GM21619 (cell line): ENCODE data around the gene SYNE3.

Experiments used
- ATAC-seq: cut with Tn5 transposase; IDR thresholded peaks from one replicate; pipeline ENCODE4 v1.9.1; 2021; ENCODE audit not compliant: unreplicated experiment

SYNE3 gene

DNA sequence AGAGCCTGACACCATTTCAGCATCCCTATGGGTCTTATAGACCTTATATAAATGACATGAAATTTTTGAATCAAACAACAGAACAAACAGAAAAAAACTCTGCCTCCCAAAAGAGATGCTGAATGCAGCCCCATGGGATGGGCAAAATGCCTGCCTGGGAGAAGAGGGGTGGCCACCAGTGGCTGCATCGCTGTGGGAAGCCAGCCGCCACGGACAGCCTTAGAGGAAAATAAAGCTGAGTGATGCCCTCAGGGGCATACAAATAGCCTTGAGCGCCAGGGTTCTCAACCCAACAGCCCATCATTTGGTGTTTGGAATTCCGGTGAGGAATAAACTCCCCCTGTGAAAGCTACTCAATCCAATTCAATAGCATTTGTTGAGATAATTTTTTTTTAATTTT is 22.9 kb downstream of the SYNE3 start:
- no peak for ATAC-seq

DNA sequence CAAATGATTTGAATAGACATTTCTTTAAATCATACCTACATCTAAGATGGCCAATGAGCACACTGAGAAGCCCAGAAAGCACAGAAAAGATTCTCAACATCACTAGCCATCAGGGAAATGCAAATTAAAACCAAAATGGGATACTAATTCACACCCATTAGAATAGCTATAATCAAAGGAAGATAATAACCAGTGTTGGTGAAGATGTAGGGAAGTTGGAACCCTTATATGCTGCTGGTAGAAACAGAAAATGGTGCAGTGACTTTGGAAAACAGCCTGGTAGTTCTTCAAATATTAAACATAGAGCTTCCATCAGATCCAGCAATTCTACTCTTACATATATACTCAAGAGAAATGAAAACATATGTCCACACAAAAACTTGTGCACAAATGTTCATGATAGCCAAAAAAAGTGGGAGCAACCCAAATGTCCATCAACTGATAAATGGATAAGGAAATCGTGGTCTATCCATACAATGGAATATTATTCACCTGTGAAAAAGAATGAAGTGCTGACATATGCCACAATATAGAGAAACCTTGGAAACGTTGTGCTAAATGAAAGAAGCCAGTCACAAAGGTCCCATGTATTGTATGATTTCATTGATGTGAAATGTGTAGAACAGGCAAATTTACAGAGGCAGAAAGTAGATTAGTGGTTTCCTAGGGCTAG is 24.4 kb downstream of the SYNE3 start:
- no peak for ATAC-seq

DNA sequence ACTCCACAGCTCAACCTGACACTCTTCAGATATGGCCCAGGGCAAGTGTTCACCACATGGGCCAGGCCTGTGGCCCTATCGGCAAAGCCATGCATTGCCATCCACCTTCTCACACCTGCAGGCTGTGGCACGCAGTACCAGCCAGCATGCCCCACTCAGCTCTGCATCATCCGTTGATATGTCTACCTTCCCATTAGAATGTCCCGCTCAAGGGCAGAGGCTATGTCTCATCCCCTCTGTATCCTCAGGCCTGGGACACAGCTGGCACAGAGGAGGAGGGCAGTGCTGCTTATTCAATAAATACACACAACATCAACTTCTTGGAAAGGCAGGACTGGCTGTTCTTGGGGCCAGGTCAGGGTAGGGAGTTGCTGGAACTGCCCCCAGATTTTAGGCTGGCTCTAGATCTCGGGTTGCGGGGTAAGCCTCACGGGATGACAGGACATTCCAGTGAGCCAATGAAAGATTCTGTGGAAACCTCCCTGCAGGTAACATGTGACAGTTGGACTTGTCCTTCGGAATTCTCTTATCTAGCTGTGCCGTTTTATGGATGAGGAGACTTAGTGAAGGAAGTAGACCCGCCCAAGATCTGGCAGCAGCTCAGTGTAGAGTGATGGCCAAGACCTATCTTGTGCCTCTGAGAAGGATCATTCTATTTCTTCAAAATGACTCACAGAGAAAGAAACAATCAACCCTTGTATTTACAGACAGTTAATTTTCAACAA is 25.6 kb downstream of the SYNE3 start:
- ATAC-seq: no peak

DNA sequence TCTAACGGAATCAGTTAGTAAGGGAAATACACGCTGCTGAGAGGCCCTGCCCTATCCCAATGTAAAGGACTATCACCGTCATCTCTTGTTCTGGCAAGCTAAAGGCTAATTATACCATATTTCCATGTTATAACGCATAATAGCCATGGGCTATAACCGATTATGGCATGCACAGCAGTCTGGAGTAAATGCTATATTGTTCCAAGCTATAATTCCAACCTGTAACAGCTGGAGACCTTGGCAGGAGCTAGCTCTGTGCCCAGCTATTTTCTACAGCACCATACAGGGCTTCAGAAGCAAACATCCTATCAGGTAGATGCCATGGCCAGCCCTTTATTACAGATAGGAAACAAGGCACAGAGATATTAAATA is 26.3 kb downstream of the SYNE3 start:
- no peak for ATAC-seq

DNA sequence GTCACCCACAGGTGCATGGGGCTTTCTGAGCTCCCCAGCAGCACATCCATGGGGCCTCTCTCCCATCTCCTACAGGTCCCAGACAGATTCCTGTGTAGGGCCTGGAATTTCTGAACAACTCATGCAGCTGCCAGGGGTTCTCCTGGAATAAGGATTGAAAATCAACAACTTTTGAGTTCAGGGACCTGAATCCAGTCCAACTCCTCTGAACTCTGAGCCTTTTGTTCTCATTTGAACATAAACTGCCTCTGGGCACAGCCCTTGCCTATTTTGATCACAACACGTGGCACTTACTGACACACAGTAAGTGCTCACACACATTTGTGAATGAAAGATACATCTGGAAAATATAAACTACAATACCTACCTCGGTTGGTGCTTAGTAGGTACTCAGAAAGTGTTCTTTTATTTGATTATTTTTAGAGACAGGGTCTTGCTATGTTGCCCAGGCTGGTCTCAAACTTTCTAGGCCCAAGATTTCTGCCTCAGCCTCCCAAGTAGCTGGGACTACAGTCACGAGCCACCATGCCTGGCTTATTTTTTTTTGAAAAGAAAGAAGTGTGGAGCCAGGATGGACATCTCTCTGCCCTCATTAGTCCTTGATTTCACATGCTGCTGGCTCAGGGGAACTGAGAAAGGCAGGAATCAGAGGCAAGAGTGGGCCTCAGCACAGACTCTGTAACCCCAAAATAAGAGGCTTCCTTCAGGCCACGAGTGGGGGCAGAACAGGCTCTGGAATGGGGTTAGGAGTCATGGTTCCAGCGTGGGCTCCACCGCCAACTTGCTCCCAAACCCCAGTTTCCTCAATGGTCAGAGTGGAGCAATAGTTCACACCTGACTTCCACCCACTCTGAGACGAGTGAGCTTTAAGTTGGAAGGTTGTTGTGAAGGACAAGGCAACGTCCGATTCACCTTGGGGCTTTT is 27.0 kb downstream of the SYNE3 start:
- ATAC-seq: no peak

DNA sequence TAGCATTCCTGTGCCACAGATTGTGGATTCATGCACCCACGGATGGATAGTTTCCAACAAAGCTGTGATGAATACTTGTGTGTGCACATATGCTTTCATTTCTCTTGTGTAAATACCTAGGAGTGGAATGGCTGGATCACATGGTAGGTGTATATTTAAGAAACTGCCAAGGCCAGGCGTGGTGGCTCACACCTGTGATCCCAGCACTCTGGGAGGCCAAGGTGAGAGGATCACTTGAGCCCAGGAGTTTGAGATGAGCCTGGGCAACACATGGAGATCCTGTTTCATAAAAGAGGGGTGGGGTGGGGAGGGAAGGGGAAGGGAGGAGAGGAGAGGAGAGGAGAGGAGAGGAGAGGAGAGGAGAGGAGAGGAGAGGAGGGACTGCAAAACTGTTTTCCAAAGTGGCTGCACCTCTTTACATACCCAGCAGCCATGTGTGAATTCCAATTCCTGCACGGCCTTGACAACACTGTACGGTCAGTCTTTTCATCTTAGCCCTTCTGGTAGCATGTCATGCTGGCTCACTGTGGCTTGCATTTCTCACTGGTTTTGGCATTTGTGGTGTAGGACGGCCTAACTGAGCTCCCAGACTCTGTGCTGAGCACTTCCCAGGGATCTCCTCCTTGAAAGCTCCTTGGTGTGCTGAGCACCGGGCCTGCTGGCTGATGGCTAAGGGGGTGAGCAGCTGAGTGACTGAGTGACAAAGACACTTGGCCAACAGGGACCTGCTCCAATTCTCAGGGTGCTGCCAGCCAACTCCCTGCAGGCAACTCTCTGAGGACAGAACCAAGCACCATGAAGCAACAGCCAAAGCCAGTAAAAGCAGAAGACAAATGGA is 27.9 kb downstream of the SYNE3 start:
- no peak for ATAC-seq

DNA sequence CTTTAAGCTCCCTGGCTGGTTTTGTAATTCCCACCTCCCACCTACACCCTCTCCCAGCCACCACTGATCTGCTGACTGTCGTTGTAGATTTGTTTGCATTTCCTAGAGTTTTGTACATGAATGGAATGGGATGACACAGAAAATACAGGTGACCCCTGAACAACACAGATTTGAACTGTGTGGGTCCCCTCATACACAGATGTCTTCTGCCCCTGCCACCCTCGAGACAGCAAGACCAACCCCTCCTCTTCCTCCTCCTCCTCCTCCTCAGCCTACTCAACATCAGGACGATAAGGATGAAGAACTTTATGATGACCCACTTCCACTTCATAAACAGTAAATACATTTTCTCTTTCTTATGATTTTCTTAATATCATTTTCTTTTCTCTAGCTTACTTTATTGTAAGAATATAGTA is 28.8 kb downstream of the SYNE3 start:
- ATAC-seq: no peak

DNA sequence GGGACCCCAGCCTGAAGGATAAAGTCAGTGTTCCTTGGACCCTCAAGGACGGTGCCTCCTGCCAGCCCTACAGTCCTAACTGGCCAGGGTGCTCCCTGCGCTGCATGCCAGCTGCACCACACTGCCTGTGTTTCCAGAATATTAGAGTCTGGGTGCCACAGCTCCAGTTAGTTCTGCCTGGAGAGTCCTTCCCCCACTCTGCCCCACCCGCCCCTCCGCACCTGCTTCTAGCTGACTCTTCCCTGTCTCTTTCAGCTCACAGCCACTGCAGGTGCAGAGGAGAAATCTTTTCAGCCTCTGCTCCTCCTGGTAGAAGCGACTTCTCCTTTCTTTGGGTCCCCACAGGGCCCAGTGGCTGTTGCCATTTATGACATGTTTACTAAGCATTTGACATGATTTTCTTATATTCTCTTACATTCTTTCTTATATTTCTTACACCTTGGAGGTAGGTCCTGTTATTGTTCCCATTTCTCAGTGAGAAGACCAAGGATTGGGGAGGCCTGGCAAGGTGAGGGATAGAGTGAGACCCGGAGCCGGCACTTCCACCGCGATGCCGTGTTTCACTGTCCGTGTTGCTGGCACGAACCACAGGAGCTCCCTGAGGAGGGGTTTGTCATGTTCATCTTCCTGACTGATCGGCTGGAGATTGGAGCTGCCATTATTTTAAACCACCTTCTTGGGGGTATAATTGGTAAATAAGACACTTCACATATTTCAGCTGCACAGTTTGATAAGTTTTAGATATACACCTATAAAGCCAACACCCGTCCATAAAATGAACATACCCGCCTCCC is 29.4 kb downstream of the SYNE3 start:
- ATAC-seq: no peak

DNA sequence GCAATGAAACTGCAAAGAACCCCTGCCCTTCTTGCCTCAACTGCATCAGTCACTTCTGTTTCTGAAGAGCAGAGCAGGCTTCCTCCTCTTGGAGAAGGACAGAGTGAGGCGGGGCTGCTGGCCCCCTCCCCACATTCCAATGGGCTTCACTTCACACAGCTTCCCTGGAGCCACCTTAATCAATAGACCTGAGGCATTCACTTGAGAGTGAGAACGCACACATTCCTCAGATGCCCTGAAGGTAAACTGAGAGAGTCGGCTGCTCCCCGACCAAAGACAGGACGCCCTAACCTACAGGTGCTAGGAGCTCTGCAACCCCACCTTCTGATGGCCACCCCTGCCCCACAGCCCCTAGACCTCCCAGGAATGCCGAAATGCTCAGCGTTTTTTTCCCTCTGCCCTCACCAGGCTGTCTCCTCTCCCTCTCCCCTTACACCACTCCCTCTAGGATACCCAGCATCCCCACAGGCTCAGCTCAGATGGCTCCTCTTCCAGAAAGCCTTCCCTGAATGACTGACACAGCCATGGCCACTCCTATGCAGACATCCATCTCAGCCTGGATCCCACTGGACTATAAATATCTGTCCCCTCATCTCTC is 31.1 kb downstream of the SYNE3 start:
- ATAC-seq: no peak

DNA sequence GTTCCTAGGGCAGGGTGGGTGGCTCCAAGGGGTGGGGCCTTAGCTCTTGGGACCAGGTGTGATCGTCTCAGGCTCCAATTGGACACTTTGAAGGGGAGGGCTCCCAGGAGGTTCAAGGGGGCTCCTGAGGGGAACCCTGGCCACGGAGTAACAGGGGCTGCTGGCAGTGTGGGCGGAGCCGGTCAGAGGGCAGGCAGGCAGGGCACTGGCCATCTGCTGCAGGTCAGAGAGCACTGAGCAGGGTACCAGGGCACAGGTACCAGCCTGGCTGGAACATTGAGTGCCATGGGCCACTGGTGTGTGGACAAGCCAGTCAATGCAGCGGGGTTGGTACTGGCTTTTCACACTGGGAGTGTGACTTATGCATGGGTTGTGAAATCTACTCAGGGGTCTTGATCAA is 32.2 kb downstream of the SYNE3 start:
- ATAC-seq: no peak

DNA sequence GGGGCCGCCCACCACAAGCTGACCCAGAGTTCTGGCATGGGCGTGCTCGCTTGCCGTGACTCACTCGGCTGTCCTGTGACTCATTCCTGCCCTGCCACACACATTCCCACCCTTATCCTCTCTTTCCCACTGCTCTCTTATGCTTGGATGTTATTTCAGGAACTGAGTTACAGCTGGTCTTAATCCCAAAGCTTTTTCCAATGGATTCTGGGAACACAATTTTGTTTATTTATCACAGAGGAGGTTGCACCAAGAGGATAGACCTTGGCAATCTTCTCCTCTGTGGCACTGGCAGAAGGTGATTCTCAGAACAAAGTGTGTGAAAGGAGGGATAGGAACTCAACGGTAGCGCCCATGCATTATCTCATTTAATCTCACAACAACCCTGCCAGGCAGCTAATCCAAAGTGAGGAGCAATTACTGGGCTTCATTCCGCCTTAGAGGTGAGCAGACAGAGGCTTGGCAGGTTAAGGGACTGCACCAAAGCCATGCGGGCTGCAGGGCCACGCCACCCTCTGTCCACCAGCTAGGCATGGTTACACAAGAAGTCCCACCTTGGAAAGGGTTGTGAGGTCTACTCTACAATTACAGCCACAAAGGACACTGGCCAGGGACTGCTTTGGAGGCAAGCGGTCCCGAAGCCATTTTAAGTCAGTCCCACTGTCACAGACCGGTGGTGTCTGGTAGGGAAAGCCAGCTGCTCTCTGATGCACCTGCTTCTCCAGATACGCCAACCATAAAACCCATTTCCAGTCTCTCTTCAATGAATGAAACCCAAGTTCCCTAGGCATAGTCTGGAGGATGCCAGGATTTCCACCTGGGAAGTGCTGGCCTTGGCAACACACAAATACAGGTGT is 32.9 kb downstream of the SYNE3 start:
- ATAC-seq: no peak

DNA sequence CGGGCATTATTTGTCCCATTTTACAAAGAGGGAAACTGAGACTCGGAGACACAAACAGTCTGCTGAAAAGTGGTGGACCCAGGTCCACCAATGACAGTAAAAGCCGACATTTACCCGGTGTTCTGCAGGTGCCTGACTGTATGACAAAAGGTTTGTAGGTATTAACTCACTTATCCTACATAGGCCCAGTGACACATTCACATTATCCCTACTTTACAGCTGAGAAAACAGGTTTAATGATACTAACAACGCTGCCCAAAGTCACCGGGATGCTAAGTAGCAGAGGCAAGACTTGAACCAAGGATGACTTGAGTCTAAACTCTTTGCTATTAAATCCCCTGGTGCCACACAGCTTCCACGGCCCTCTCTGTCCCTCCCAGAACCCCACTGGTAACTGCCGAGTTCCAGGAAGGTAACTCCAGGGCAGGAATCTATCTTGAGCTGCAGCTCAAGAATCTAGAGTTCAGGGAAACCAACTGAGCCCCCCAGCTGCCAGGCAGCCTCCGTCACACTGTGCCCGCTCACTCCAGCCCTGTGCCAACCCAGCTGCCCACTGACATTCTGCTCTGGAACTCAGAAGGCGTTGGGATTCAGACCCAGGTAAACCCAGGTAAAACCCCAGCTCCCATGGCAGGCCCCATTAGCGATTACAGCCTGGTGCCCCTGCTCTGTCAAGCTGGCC is 33.7 kb downstream of the SYNE3 start:
- ATAC-seq: no peak

DNA sequence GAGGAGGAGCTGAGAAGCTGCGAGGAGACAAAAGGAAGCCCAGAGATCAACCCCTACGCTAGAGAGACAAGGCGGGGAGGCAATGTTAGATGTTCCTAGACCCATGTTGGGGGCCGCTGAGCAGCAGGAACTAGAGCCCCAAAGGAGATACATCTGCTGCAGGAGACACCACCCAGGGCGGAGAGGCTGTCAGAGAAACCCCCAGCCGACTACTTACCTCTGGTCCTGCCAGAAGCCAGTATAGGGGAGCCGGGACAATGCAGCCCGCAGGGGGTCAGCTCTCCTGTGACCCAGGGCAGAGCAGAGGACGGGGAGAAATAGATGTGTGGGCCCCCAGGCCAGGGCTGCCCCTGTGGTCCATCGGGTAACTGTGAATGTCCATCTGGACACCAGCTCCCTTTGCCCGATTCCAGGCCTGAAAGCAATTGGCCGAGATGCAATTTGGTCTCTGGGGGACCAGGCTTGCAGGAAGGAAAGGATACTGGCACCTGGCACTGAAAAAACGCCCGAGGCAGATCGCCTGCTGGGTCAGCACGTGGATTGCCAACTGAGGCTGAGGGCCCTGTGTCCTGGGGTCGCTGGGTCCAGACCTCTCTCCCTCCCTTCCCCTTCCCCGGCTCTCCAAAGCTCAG is 34.9 kb downstream of the SYNE3 start:
- no peak for ATAC-seq

DNA sequence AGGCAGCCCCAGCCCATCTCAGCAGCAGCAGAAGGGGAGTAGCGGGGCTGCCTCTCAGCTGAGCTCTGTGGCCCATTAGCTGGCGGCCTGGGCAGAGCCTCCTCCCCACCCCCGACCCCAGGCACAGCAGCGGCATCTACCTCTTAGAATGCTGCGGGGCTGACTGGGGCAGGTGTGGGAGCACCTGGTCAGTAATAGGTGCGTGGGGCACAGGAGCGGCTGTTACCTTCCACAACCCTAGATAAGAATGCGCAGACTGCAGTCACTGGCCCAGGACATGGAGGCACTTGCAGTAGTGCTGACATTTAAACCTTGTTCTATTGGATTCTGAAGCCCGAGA is 35.6 kb downstream of the SYNE3 start:
- no peak for ATAC-seq

DNA sequence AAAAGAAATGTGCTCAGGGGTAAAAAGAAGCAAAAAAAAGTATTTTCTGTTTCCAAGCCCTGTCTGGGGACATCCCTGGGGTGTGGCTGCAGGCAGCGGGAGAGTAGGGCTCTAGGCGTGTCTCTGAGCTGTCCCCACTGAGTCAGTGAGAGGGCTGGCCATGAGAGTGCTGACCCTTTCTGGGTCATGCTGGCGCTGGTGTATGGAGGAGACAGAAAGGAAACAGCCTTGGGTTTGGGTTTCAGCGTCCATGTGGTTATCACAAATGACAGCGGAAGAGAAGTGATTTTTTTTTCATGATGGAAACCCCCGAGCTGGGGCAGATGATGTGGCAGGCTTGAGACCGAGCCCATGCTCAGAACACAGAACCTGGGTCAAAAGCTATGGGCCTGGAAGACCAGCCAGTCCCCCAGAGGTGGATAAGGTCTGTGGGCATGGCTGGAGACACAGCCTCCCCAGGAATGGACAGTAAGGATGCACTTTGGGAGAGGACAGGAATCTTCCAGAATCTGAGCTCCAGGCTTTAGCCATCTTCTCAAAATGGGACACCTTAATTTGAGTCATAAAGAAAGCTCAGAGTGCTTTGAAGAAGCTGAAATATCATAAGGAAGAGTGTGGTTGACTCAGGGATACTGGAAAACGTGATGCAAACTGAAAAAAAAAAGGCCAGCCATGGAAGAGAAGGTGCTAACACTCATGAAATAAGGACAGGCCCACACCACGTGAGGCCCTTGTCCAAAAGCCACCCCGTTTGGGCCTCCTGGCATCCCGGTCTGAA is 36.2 kb downstream of the SYNE3 start:
- ATAC-seq: peak; percentile 49

DNA sequence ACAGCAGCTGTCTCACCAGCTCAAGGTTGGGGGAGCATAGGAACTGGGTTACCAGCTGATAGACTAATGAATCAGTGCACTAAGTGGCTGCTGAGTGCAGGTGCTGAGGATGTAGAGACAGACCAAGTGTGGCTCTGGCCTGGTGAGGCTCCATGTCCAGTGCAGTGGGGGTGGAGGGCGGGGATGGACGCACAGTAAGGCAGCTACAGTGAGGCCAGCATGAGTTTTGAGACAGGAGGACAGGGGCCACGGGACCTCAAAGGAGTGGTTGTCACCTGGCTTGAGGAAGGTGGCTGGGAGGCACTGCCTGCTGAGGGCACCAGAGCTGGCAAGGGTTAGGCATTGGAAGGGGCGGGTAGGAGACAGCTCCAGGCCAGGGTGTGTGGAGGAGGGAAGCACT is 37.0 kb downstream of the SYNE3 start:
- ATAC-seq: no peak

DNA sequence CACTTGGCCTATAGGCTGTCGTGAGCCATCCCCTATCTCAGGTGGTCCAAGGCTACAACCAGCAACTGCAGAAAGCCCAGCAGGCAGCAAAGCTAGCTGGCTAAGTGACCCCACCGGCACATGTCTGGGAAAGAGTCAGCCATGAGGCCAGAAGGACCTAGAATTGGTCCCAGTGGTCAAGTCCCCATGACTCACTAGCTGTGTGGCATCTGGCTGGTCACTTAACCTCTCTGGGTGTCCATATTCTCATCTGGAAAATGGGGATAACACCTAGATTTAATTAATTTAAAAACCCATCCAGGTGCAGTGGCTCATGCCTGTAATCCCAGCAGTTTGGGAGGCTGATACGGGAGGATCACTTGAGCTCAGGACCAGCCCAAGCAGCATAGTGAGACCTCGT is 37.6 kb downstream of the SYNE3 start:
- ATAC-seq: no peak
